ENCODE data around the gene LRRC8A.
"Not testable (repeated sequence)": the region's sequence is repeated elsewhere in the genome, so short reads cannot be mapped to it uniquely, and the experiment has no call there.

LRRC8A gene

DNA sequence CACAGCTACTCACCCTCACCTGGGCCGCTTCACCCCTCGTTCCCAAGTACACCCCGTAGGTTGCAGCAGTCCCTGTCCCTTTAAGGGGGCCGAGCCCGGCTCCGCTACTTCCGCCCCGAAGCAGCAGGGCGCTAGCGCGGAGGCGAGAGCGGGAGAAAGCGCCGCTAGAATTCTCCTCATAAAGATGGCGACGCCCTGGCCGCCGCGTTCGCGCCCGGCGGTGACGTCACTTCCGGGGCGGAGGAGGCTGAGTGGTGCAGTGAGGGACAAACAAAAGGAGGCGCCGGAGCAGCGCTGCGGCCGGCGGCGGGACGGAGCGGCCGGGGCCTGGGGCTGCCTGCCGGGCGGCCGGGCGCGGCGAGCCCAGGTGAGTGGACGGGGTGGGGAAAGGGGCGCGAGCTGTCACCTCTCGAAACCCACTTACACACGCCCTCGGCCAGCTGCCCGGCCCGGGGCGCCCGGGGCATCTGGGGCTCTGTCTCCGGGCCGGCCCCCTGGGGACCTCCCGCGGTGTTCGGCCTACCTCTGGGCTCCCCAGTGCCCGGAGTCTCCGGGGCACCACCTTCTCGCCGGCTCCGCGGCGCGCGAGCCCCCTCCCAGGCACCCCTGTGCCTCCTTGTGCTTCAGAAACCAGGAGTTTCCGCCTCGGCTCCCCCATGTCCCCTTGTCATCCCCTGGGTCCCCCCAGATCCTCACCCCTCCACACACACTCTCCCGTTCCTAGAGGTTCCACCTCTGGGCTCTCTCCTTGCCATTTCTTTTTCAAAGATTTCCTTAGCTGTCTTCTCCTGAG is at the start of gene LRRC8A, which contains the start of gene KYAT1:
Gene LRRC8A (plus strand): TSS at position 250 of the 793 bp plus-strand sequence. CDS start 25,032 bp downstream, outside the sequence.
Gene KYAT1 (minus strand): TSS at position 67 of the 793 bp plus-strand sequence. CDS start 36,545 bp downstream, outside the sequence.
- peak; percentile 92 to 99 (median 94) for DNase-seq (ENCODE audit: low read depth in 3 of 3, low spot score in 1 of 3)

DNA sequence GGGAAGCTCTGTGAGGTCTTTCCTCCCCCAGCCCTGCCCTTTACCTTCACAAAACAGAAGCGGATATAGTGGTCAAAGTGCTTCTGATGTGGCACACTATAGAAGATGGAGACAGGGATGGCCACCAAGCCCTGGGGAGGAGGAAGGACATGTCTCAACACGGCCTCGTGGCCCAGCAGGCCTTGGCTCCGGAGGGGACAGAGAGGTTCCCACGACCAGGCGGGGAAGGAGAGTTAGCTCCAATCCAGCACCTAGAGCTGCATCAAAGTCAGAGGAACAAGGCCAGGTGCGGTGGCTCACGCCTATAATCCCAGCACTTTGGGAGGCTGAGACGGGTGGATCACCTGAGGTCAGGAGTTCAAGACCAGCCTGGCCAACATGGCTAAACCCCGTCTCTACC is 48.2 kb upstream of the LRRC8A start:
- no peak for DNase-seq (ENCODE audit: low read depth in 3 of 3, low spot score in 1 of 3)

DNA sequence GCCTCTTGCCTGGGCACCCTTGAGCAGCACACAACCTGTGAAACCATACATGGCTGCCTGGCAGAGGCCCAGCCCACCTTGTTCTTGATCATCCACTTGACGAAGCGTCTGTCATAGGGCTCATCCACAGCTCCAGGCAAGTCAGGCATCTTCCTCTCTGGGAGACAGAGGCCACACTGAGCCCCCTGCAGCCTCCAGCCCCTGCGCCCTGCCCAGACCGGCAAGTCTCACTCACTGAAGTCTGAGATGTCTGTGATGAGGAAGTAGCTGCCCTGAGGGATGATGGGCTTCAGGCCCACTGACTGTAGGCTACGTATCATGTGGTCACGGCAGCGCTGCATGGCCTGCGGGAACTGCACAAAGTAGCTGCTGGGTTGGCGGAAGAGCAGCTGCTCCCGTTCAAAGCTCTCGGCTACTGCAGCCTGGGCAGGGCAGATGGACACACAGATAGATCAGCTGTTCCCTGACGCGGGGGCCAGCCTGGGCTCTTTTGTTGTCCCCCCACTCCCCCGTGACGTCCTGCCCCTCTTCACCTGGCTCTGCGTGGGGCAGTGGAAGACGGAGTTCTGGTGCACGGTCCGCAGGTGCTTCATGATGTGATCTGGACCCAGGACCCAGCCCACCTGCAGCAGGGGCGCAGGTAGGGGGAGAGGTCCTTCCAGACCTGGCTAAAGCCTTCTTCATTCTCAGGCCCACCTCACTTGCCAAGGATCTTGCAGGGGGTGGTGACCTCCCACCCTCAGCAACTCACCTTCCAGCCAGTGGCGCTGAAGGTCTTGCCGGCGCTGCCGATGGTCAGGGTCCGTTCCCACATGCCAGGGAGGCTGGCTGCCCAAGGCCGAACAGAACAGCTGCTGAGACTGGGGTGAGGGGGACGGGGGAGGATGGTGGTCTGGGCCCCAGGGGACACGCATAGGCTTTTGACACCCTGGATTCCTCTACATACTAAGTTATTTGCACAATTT is 46.4 kb upstream of the LRRC8A start:
- DNase-seq (ENCODE audit: low read depth in 3 of 3, low spot score in 1 of 3) = no peak

DNA sequence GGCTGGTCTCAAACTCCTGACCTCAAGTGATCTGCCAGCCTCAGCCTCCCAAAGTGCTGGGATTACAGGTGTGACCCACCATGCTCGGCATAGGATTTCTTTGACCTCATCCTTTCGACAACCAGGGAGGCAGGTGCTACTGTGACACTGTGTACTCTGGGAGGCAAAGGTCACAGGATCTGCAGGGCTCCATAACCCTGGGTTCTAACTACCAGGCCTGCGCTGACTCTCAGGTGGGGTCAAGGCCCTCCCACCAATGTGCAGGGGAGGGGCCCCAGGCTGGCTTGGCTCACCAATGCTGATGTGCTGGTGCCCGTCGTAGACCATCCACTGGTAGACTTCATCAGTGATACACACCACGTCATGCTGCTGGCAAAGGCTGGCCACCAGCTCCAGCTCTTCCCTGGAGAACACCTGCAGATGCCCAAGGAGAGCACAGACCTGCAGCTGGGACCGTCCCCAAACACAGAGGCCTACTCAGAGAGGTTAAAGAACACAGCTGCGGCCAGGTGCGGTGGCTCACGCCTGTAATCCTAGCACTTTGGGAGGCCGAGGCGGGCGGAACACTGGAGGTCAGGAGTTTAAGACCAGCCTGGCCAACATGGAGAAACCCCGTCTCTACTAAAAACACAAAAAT is 45.3 kb upstream of the LRRC8A start:
- DNase-seq (ENCODE audit: low read depth in 3 of 3, low spot score in 1 of 3) = no peak

DNA sequence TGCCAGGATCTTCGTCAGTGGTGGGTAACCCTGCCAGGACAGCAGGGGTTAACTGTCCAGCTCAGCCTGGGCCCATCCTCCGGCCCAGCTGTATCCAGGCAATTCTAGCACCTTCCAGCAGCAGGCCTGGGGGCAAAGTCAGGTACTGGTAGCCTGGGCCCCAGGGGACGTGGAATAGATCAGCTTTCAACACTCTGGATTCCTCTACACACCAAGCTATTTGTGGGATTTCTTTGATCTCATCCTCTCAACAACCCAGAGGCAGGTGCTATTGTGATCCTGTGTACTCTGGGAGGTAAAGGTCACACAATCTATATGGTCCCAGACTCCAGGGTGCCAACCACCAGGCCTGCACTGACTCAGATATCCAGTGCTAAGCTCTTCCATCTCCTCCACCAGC is 43.6 kb upstream of the LRRC8A start:
- DNase-seq (ENCODE audit: low read depth in 3 of 3, low spot score in 1 of 3) = no peak

DNA sequence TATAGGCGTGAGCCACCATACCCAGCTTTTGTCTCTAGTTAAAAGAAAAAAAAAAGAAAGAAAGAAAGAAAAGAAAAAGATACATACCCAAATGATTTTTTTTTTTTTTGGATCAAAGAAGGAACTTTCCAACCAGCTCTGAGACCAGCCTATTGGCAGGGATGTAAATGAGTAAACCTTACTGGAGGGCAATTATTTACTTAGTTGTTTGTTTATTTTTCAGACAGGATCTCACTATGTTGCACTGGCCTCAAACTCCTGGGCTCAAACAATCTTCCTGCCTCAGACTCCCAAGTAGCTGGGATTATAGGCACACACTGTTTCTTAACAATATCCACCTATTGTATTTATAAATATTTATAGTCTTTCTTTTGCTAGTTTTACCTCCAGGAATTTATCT is 41.4 kb upstream of the LRRC8A start:
- DNase-seq (ENCODE audit: low read depth in 3 of 3, low spot score in 1 of 3) = no peak

DNA sequence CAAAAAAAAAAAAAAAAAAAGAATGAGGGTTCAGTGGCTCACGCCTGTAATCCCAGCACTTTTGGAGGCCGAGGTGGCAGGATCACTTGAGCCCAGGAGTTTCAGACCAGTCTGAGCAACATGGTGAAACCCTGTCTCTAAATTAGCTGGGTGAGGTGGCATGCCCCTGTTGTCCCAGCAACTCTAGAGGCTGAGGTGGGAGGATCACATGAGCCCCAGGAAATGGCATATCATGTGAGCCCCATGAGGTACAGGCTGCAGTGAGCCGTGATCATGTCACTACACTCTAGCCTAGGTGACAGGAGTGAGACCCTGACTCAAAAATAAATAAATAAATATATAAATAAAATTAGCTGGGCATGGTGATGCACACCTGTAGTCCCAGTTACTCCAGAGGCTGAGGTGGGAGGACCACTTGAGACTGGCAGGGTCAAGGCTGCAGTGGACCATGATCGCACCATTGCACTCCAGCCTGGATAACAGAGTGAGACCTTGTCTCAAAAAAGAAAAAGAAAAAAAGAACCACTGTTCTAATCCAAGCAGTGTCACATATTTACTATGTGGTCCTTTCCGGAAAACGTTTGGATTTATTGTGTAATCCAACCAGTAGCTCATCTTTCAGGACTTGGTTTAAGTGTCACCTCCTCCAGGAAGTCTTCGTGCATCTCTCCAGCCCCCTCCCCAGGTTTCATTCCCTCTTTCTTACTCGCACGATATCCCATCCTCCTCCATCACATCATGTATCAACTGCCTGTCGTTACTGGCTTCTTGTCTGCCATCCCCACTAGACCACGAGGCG is 40.0 kb upstream of the LRRC8A start:
- DNase-seq (ENCODE audit: low read depth in 3 of 3, low spot score in 1 of 3) = no peak

DNA sequence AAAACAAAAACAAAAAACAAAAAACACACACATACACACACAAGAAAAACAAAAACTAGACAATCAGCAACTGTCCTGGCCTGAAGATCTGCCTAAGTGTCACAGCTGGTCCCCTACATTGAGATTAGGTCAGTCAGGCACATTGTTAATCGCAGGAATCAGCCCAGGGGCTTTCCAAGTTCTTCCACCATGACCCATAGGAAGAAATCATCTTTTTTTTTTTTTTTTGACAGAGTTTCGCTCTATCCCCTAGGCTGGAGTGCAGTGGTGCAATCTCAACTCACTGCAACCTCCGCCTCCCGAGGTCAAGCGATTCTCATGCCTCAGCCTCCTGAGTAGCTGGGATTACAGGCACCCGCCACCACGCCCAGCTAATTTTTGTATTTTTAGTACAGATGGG is 38.8 kb upstream of the LRRC8A start:
- DNase-seq (ENCODE audit: low read depth in 3 of 3, low spot score in 1 of 3) = not testable (repeated sequence)

DNA sequence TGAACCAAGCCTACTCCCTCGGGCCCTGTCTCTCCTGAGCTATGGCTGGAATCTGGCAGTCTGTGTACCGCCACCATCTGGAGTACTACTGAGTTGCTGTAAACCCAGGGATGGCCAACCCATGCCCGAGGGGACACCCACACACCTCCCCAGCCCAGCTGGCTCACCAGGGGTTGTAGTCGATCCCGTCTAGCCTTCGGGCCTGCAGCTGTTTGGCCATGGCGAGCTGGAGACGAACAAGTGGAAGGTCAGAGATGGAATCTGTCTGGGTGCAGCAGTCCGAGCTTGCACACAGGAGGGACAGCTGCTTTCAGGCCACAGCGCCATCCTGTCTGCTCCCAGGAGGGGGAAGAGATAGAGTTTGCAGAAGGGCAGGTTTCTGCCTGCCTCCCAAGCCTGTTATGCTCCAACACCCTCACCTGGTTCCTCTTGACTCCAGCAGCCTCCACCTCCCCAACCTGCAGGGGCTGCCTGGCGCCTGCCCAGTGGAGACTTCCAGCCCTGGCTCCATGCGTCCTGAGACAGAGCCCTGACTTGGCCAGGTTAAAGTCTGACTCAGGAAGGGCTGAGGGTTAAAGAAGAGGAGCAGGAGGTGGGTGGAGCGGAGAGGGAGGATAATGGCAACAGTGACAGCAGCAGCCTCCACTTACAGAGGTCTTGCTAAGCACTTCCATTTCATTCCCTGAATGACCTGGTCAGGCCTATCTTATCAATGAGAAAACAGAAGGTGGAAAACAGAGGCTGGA is 36.6 kb upstream of the LRRC8A start:
- DNase-seq (ENCODE audit: low read depth in 3 of 3, low spot score in 1 of 3) = no peak

DNA sequence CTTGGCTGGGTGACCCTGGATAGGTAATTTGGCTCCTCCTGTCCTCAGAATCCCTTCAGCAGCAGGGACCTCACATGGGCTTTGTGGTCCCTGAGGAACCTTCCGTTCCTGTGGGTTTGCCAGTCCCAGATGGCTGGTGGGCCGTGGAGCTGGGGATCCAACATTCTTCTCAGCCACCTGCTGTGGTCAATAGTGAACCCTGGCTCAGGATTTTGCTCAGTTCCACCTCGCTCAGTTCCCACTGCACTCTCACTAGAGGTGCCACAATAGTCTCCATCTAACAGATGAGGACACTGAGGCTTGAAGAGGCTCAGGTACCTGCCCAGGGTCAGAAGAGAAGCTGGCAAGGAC is 35.3 kb upstream of the LRRC8A start:
- no peak for DNase-seq (ENCODE audit: low read depth in 3 of 3, low spot score in 1 of 3)

DNA sequence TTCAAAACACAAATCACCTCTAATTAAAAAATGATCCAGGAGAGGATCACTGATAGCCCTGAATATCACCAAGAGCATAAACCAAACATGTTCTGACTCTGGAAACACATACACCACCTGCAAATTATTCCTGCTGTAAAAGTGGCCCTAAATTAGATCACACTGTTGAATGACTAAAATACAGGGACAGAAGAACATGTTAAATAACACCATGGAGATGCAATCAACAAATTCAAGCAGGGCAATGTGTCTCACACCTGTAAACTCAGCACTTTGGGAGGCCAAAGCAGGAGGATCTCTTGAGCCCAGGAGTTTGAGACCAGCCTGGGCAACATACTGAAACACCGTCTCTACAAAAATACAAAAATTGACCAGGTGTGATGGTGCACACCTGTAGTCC is 34.1 kb upstream of the LRRC8A start:
- DNase-seq (ENCODE audit: low read depth in 3 of 3, low spot score in 1 of 3) = no peak

DNA sequence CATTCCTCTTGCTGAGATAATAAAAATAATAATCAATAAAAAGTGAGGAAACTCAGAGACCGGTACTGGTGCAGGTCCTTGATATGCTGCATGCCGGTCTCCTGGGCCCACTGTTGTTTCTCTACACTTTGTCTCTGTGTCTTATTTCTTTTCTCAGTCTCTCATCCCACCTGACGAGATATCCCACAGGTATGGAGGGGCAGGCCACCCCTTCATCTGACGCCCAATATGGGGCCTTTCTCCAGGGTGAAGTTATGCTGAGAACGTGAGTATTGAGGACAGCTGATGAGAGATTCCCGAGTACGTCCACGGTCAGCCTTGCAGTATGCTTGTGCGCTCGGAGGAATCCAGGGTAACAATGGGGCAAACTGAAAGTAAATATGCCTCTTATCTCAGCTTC is 30.9 kb upstream of the LRRC8A start:
- DNase-seq (ENCODE audit: low read depth in 3 of 3, low spot score in 1 of 3) = not testable (repeated sequence)

DNA sequence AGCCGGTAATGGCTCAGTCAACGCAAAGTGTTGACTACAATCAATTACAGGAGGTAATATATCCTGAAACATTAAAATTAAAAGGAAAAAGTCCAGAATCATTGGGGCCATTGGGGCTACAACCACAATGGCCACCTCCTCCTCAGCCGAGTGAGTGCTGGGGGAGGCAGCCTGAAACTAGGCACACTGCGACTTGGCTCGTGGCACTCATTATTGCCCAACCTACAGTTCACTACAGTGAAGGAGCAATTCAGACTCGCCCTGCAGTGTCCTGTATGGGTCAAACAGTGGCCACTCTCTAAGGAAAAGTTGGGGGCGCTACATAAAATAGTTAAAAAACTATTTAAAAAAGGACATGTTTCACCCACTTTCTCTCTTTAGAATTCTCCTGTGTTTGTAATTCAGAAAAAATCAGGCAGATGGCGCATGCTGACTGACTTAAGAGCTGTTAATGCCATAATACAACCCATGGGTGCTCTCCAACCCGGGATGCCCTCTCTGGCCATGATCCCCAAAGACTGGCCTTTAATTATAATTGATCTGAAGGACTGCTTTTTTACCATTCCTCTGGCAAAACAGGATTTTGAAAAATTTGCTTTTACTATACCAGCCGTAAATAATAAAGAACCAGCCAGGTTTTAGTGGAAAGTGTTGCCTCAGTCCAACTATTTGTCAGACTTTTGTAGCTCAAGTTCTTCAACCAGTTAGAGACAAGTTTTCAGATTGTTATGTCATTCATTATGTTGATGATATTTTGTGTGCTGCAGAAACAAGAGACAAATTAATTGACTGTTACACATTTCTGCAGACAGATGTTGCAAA is 29.9 kb upstream of the LRRC8A start:
- DNase-seq (ENCODE audit: low read depth in 3 of 3, low spot score in 1 of 3) = not testable (repeated sequence)

DNA sequence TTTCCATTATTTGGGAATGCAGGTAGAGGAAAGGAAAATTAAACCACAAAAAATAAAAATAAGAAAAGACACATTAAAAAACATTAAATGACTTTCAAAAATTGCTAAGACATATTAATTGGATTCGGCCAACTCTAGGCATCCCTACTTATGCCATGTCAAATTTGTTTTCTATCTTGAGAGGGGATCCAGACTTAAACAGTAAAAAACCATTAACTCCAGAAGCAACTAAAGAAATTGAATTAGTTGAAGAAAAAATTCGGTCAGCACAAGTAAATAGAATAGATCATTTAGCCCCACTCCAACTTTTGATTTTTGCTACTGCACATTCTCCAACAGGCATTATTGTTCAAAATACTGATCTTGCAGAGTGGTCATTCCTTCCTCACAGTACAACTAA is 29.3 kb upstream of the LRRC8A start:
- not testable (repeated sequence) for DNase-seq (ENCODE audit: low read depth in 3 of 3, low spot score in 1 of 3)

DNA sequence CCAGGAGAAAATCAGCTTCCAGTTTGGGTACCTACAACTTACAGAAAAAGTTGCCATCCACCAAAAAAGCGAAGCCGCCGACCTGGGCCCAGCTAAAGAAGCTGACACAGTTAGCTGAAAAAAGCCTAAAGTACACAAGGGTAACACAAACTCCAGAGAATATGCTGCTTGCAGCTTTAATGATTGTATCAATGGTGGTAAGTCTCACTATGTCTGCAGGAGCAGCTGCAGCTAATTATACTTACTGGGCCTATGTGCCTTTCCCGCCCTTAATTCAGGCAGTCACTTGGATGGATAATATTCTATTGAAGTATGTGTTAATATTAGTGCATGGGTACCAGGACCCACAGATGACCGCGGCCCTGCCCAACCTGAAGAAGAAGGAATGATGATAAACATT is 27.5 kb upstream of the LRRC8A start:
- not testable (repeated sequence) for DNase-seq (ENCODE audit: low read depth in 3 of 3, low spot score in 1 of 3)

DNA sequence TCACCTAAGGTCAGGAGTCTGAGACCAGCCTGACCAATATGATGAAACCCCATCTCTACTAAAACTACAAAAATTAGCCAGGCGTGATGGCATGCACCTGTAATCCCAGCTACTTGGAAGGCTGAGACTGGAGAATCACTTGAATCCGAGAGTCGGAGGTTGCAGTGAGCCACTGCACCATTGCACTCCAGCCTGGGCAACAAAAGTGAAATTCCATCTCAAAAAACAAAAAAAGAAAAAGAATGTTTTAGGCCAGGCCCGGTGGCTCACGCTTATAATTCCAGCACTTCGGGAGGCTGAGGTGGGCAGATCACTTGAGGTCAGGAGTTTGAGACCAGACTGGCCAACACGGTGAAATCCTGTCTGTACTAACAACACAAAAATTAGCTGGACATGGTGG is 23.5 kb upstream of the LRRC8A start:
- DNase-seq (ENCODE audit: low read depth in 3 of 3, low spot score in 1 of 3) = not testable (repeated sequence)

DNA sequence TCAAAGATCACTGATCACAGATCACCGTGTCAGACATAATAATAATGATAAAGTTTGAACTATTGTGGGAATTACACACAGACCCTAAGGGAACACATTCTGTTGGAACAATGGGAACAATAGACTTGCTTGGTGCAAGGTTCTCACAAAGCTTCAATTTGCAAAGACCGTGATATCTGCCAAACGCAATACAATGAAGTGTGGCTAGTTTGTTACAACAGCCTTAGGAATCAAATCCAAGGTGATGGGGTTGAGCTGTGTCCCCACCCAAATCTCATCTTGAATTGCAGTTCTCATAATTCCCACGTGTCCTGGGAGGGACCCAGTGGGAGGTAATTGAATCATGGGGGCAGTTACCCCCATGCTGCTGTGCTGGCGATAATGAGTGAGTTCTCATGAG is 21.0 kb upstream of the LRRC8A start:
- no peak for DNase-seq (ENCODE audit: low read depth in 3 of 3, low spot score in 1 of 3)

DNA sequence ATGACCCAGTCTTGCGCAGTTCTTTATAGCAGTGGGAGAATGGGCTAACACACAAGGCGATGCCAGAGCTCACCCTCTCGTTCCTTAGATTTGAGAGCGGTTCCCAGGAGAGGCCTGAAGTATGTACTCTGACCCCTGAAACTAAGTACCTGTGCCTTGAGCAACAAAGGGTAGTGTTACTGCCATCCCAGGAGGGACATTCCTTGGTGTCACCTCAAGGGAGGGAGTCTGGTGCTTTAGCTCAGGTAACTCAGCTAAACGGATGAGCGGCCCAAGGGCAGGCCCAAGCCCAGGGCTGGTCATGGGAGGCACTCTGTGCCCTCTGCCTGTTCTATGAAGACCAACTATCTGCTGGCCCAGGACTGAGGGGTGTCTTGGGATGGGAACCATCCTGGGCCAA is 20.4 kb upstream of the LRRC8A start:
- DNase-seq (ENCODE audit: low read depth in 3 of 3, low spot score in 1 of 3) = no peak

DNA sequence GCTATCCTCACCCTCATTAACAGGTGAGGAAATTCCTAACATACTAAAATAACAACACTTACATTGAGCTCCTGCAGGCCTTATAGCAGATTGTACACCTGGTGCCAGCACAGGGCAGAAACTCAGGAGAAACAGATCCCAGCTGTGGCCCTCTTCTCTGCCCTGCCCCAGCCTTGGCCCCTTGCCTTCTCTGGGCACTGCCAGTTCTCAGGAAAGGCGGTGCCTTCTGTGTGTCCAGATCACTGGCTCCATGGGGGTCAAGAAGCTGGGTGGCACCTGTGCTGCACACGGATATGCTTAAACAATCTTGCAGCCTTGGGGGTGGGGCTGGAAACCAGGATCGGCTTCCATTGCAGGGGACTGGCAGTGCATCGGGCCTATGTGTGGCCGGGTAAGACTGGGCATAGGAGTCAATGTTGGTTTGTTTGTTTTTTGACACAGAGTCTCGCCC is 19.5 kb upstream of the LRRC8A start:
- no peak for DNase-seq (ENCODE audit: low read depth in 3 of 3, low spot score in 1 of 3)

Measured in stimulated activated CD4-positive, alpha-beta T cell treated with anti-CD3 and anti-CD28 coated beads, TNF-alpha, amount 100 ng/mL, for 1 hour (primary cell).